ENCODE measurements around the gene TCN2.

The TCN2 gene

GRCh38 chr22:30575859-30576258 lies 31.1 kb upstream of the TCN2 start:
- Histone ChIP-seq H3K27ac (replicated peaks) (no peak overlapping the region), H3K4me3 (replicated peaks; ENCODE audit: insufficient read depth, low read length) (no peak overlapping the region), H3K27me3 (ENCODE audit: insufficient read depth, poor library complexity, severe bottlenecking) (no peaks in the 10 kb centered on the region)
- DNase-seq (ENCODE audit: low read depth in 1 of 2, low spot score in 1 of 2) = no peak
- TF ChIP-seq POLR2AphosphoS5 (IDR thresholded peaks at IDR 0.05; ENCODE audit: low read depth) = no peak
- TF ChIP-seq CTCF (IDR thresholded peaks at IDR 0.05; ENCODE audit: insufficient read depth, low read length) = no peak
- TF ChIP-seq SPI1 (IDR thresholded peaks at IDR 0.05; ENCODE audit: borderline replicate concordance, low read depth) = no peak
- no peak for TF ChIP-seq GABPA (IDR thresholded peaks at IDR 0.05; ENCODE audit: low read depth)
- TF ChIP-seq REST (IDR thresholded peaks at IDR 0.05; ENCODE audit: insufficient replicate concordance, low read depth) = no peak

GRCh38 chr22:30578481-30578880 lies 28.5 kb upstream of the TCN2 start:
- DNase-seq (ENCODE audit: low read depth in 1 of 2, low spot score in 1 of 2) = no peak
- no peaks in the 10 kb centered on the region for H3K27me3 ChIP-seq (ENCODE audit: insufficient read depth, poor library complexity, severe bottlenecking)
- H3K27ac ChIP-seq (replicated peaks) = no peak overlapping the region
- H3K4me3 ChIP-seq (replicated peaks; ENCODE audit: insufficient read depth, low read length) = no peak overlapping the region
- no peak for TF ChIP-seq SPI1 (IDR thresholded peaks at IDR 0.05; ENCODE audit: borderline replicate concordance, low read depth)
- TF ChIP-seq POLR2AphosphoS5 (IDR thresholded peaks at IDR 0.05; ENCODE audit: low read depth) = no peak
- TF ChIP-seq GABPA (IDR thresholded peaks at IDR 0.05; ENCODE audit: low read depth) = no peak
- TF ChIP-seq CTCF (IDR thresholded peaks at IDR 0.05; ENCODE audit: insufficient read depth, low read length) = no peak
- no peak for TF ChIP-seq REST (IDR thresholded peaks at IDR 0.05; ENCODE audit: insufficient replicate concordance, low read depth)

- no peak for TF ChIP-seq SPI1 (IDR thresholded peaks at IDR 0.05; ENCODE audit: borderline replicate concordance, low read depth)
- no peak for TF ChIP-seq CTCF (IDR thresholded peaks at IDR 0.05; ENCODE audit: insufficient read depth, low read length)
- no peak for TF ChIP-seq POLR2AphosphoS5 (IDR thresholded peaks at IDR 0.05; ENCODE audit: low read depth)
- TF ChIP-seq GABPA (IDR thresholded peaks at IDR 0.05; ENCODE audit: low read depth) = no peak
- no peak for TF ChIP-seq REST (IDR thresholded peaks at IDR 0.05; ENCODE audit: insufficient replicate concordance, low read depth)
- no peak overlapping the region for H3K4me3 ChIP-seq (replicated peaks; ENCODE audit: insufficient read depth, low read length)
- DNase-seq (ENCODE audit: low read depth in 1 of 2, low spot score in 1 of 2) = no peak
- H3K27ac ChIP-seq (replicated peaks) = no peak overlapping the region
- no peaks in the 10 kb centered on the region for H3K27me3 ChIP-seq (ENCODE audit: insufficient read depth, poor library complexity, severe bottlenecking)
Measured at GRCh38 chr22:30580896-30581295, 26.1 kb upstream of the TCN2 start.
